ENCODE data around the gene EMC9. TPM values are rescaled to one million over a fixed set of nuclear protein-coding genes. Genes with fewer than 3 reads are reported as not detected.

Gene EMC9
- total and polyA plus RNA-seq, 10 of the 15 experiments (the other 5 are each of a cell fraction or from before 2014, with no cell fraction given), result 15.3 to 60.5 (median 30.3) TPM

- H2AFZ ChIP-seq (ENCODE audit: control insufficient read depth, low read depth, low read length), result peak overlapping the region; percentile 59
- RAD21 ChIA-PET (ENCODE audit: unreplicated experiment), result interaction anchor here (0.9 to 2.1 kb wide), 8 partner anchors 9 to 119 kb away, joined by 3 to 14 read pairs (median 3); partner anchors contain the start of genes DCAF11, IRF9, NRL and PSME1
- H3K27ac ChIP-seq (ENCODE audit: control insufficient read depth, insufficient read depth), result peak overlapping the region; percentile 78
- peak; percentile 92 for ATAC-seq
- H3K9ac ChIP-seq (ENCODE audit: control insufficient read depth, insufficient read depth, low read length), result peak overlapping the region; percentile 46; the same call in 1 of the 2 replicates
- no TSS peak for BruUV-seq (replicated peaks)
- CTCF ChIA-PET, result interaction anchor here (0.7 to 2.0 kb wide), 6 partner anchors 9 to 186 kb away, joined by 3 to 9 read pairs (median 4); partner anchors contain the start of genes DCAF11, IRF9 and NRL
- H3K4me3 ChIP-seq, result no peak overlapping the region
- H3K27me3 ChIP-seq (replicated peaks in 1 of 2; ENCODE audit: control insufficient read depth in 2 of 2, insufficient read depth in 2 of 2, low read length in 1 of 2), result no peaks in the 10 kb centered on the region
- H3K79me2 ChIP-seq (ENCODE audit: control insufficient read depth, insufficient read depth, low read length), result no peaks in the 10 kb centered on the region
- H4K20me1 ChIP-seq (ENCODE audit: control insufficient read depth, insufficient read depth), result no peaks in the 10 kb centered on the region
- peak; percentile 65 for FAIRE-seq
- POLR2A ChIA-PET, result interaction anchor here (1.0 to 17.1 kb wide), 6 partner anchors 8 to 123 kb away, joined by 3 to 276 read pairs (median 8); partner anchors contain the start of genes DCAF11, EMC9, FITM1 and NRL
- 26% methylated on average over 9 of the region's 9 CpGs for WGBS (ENCODE audit: insufficient coverage, insufficient replicate concordance, low lambda C conversion rate, missing lambda C conversion rate)
- H3K36me3 ChIP-seq (ENCODE audit: control insufficient read depth in 2 of 2, insufficient read depth in 2 of 2, low read length in 1 of 2), result peaks cover 10 to 13% of the 10 kb centered on the region in 2 experiments
- peaks cover 25% of the 10 kb centered on the region for H3K4me1 ChIP-seq (ENCODE audit: control insufficient read depth, insufficient read depth, low read length)
- in situ Hi-C loops (cut with MboI), result loop anchor here (25.0 kb wide), 1 partner anchor 811 kb away; the partner anchor contains the start of genes BCL2L2, PABPN1 and PPP1R3E
- no peaks in the 10 kb centered on the region for H3K9me3 ChIP-seq (replicated peaks; ENCODE audit: control insufficient read depth, insufficient read depth, low read length)
- intact Hi-C loops (cut with micrococcal nuclease; ENCODE audit: unreplicated experiment), result no loop called here
- no peak for DNase-seq (ENCODE audit: low read depth, low spot score)
- H3K4me2 ChIP-seq (ENCODE audit: control insufficient read depth, insufficient read depth), result peak overlapping the region; percentile 46
- SMC1A ChIA-PET (ENCODE audit: uncharacterized antibody, unreplicated experiment), result interaction anchor here (0.8 to 6.1 kb wide), 8 partner anchors 8 to 38 kb away, joined by 3 to 47 read pairs (median 6); partner anchors contain the start of genes DCAF11, IRF9, NRL and PSME1
- TF ChIP-seq IKZF1 (conservative IDR thresholded peaks at IDR 0.05) (peak; percentile 38; the same call in 1 of the 2 replicates), HDGF (IDR thresholded peaks at IDR 0.05) (no peak; the same call in 1 of the 2 replicates), NFYB (IDR thresholded peaks at IDR 0.05; ENCODE audit: insufficient read depth, low read depth, low read length) (0 out of 2 replicates have a peak, but pooled peaks have one; percentile 22), PML (IDR thresholded peaks at IDR 0.05; ENCODE audit: low read length) (0 out of 2 replicates have a peak, but pooled peaks have one; percentile 22), YY1 (IDR thresholded peaks at IDR 0.05; ENCODE audit: low read depth, low read length) (no peak), NFIC (IDR thresholded peaks at IDR 0.05; ENCODE audit: low read depth, low read length) (no peak), MXI1 (IDR thresholded peaks at IDR 0.05; ENCODE audit: low read depth, low read length) (no peak), NR2F1 (conservative IDR thresholded peaks at IDR 0.05) (0 out of 2 replicates have a peak, but pooled peaks have one; percentile 10), MEF2B (IDR thresholded peaks at IDR 0.05; ENCODE audit: partially characterized antibody, poor library complexity, severe bottlenecking) (no peak), GATAD2B (conservative IDR thresholded peaks at IDR 0.05; ENCODE audit: low read depth) (no peak; the same call in 1 of the 2 replicates), YBX1 (IDR thresholded peaks at IDR 0.05) (no peak), ATF7 (IDR thresholded peaks at IDR 0.05; ENCODE audit: low read depth) (no peak), RAD51 (IDR thresholded peaks at IDR 0.05) (no peak), JUND (IDR thresholded peaks at IDR 0.05; ENCODE audit: low read depth, low read length) (no peak), SRF (IDR thresholded peaks at IDR 0.05; ENCODE audit: low read depth in 2 of 2, low read length in 2 of 2) (no peak), ZBED1 (IDR thresholded peaks at IDR 0.05; ENCODE audit: borderline replicate concordance) (no peak), ETV6 (conservative IDR thresholded peaks at IDR 0.05 in 1 of 2, IDR thresholded peaks at IDR 0.05 in 1 of 2; ENCODE audit: borderline replicate concordance in 1 of 2, low read depth in 1 of 2) (no peak)
- TF ChIP-seq, protein P1, sequence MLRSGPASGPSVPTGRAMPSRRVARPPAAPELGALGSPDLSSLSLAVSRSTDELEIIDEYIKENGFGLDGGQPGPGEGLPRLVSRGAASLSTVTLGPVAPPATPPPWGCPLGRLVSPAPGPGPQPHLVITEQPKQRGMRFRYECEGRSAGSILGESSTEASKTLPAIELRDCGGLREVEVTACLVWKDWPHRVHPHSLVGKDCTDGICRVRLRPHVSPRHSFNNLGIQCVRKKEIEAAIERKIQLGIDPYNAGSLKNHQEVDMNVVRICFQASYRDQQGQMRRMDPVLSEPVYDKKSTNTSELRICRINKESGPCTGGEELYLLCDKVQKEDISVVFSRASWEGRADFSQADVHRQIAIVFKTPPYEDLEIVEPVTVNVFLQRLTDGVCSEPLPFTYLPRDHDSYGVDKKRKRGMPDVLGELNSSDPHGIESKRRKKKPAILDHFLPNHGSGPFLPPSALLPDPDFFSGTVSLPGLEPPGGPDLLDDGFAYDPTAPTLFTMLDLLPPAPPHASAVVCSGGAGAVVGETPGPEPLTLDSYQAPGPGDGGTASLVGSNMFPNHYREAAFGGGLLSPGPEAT (IDR thresholded peaks at IDR 0.05; ENCODE audit: low read depth), result peak; percentile 58; the same call in 1 of the 2 replicates
- TF ChIP-seq, protein P2, sequence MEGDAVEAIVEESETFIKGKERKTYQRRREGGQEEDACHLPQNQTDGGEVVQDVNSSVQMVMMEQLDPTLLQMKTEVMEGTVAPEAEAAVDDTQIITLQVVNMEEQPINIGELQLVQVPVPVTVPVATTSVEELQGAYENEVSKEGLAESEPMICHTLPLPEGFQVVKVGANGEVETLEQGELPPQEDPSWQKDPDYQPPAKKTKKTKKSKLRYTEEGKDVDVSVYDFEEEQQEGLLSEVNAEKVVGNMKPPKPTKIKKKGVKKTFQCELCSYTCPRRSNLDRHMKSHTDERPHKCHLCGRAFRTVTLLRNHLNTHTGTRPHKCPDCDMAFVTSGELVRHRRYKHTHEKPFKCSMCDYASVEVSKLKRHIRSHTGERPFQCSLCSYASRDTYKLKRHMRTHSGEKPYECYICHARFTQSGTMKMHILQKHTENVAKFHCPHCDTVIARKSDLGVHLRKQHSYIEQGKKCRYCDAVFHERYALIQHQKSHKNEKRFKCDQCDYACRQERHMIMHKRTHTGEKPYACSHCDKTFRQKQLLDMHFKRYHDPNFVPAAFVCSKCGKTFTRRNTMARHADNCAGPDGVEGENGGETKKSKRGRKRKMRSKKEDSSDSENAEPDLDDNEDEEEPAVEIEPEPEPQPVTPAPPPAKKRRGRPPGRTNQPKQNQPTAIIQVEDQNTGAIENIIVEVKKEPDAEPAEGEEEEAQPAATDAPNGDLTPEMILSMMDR (IDR thresholded peaks at IDR 0.05 in 2 of 3, conservative IDR thresholded peaks at IDR 0.05 in 1 of 3; ENCODE audit: control insufficient read depth in 2 of 3, extremely low read depth in 1 of 3, insufficient read depth in 1 of 3, low read depth in 3 of 3, low read length in 3 of 3), result no peak
Measured at GRCh38 chr14:24123424-24124417, 17.7 kb downstream of the EMC9 start.
